K562 (cell line): ENCODE measurements around the gene ROR2. TPM values are rescaled to one million over a fixed set of nuclear protein-coding genes. Genes with fewer than 3 reads are reported as not detected.

Experiments
- DMBX1 ChIP-seq: fragments of 250-450 bp; sonication (Bioruptor Pico); IDR thresholded peaks from 2 replicates; pipeline ENCODE4 v1.8.0; 2022; ENCODE audit warnings: inconsistent platforms, mild to moderate bottlenecking, moderate library complexity, borderline replicate concordance
- E2F5 ChIP-seq: sonication (generic); formaldehyde crosslinking; IDR thresholded peaks from 2 replicates; pipeline ENCODE4 v1.8.0; 2022; ENCODE audit warnings: mild to moderate bottlenecking, missing genetic modification reagents
- ELF2 ChIP-seq: fragments of 250-450 bp; sonication (Bioruptor Pico); IDR thresholded peaks from 2 replicates; pipeline ENCODE4 v1.5.0; 2021; ENCODE audit warnings: mild to moderate bottlenecking
- FOXA3 ChIP-seq, 2 experiments: fragments of 450-650 bp in 1 of 2; sonication (generic) in 1 of 2; formaldehyde crosslinking; IDR thresholded peaks in 1 of 2; conservative IDR thresholded peaks in 1 of 2; 2 replicates each; pipeline versions ENCODE4 v1.4.0 to v1.8.0; 2020 to 2022; ENCODE audit warnings: mild to moderate bottlenecking in 2 of 2, missing genetic modification reagents in 1 of 2
- RCOR1 ChIP-seq, 2 experiments: IDR thresholded peaks; 2 replicates each; pipeline ENCODE4 v1.6.1; 2012; ENCODE audit warnings: low read depth in 2 of 2, low read length in 2 of 2, borderline replicate concordance in 1 of 2, improper control_type of control experiment in 1 of 2
- SAFB2 ChIP-seq: fragments of 200-400 bp; formaldehyde crosslinking; IDR thresholded peaks from 2 replicates; pipeline ENCODE4 v1.6.1; 2018; ENCODE audit warnings: borderline replicate concordance, low read length, low read depth, moderate library complexity; ENCODE audit not compliant: severe bottlenecking
- SFPQ ChIP-seq: fragments of 200-400 bp; formaldehyde crosslinking; IDR thresholded peaks from 2 replicates; pipeline ENCODE4 v1.6.1; 2017; ENCODE audit warnings: mild to moderate bottlenecking, low read depth, low read length, moderate library complexity
- SRF ChIP-seq, 2 experiments: fragments of 250-450, 450-650 bp in 1 of 2; sonication (Bioruptor Pico) in 1 of 2; sonication (generic) in 1 of 2; formaldehyde crosslinking; IDR thresholded peaks; 2 replicates each; pipeline versions ENCODE4 v1.5.0 to v1.5.1; 2020 to 2022; ENCODE audit warnings: mild to moderate bottlenecking in 1 of 2, missing genetic modification reagents in 1 of 2
- TOE1 ChIP-seq, 2 experiments: fragments of 450-650 bp in 1 of 2; sonication (generic) in 1 of 2; formaldehyde crosslinking in 1 of 2; IDR thresholded peaks; 2 replicates each; pipeline versions ENCODE4 v1.7.1 to v1.8.0; 2016 to 2022; ENCODE audit warnings: borderline replicate concordance in 2 of 2, mild to moderate bottlenecking in 2 of 2, antibody characterized with exemption in 1 of 2, inconsistent platforms in 1 of 2, low read depth in 1 of 2, missing genetic modification reagents in 1 of 2, moderate library complexity in 1 of 2
- ZBED1 ChIP-seq: IDR thresholded peaks from 2 replicates; pipeline ENCODE4 v1.6.1; 2014
- ZBTB11 ChIP-seq, 3 experiments: fragments of 200-800 bp in 1 of 3; fragments of 250-450 bp in 1 of 3; fragments of 450-650 bp in 1 of 3; sonication (Bioruptor Pico) in 1 of 3; sonication (Bioruptor generic) in 1 of 3; formaldehyde crosslinking in 1 of 3; IDR thresholded peaks; 2 replicates each; pipeline versions ENCODE4 v1.6.1 to v1.8.0; 2016 to 2022; ENCODE audit warnings: mild to moderate bottlenecking in 2 of 3, missing genetic modification characterization in 2 of 3, missing compliant biosample characterization in 1 of 3, moderate library complexity in 1 of 3
- ZNF133 ChIP-seq: fragments of 250-450 bp; sonication (Bioruptor Pico); IDR thresholded peaks from 2 replicates; pipeline ENCODE4 v1.4.0; 2020; ENCODE audit warnings: mild to moderate bottlenecking
- ZNF140 ChIP-seq: fragments of 250-450 bp; sonication (Bioruptor Pico); IDR thresholded peaks from 2 replicates; pipeline ENCODE4 v1.8.0; 2021; ENCODE audit warnings: moderate library complexity, mild to moderate bottlenecking, inconsistent platforms
- ZNF24 ChIP-seq: fragments of 450-650 bp; IDR thresholded peaks from 2 replicates; pipeline ENCODE4 v1.6.1; 2016
- ZNF311 ChIP-seq: fragments of 250-450 bp; sonication (Bioruptor Pico); IDR thresholded peaks from 2 replicates; pipeline ENCODE4 v1.4.0; 2020; ENCODE audit warnings: mild to moderate bottlenecking, moderate library complexity
- ZNF449 ChIP-seq: fragments of 250-450 bp; sonication (Bioruptor Pico); IDR thresholded peaks from 2 replicates; pipeline ENCODE4 v1.8.0; 2022; ENCODE audit warnings: moderate library complexity, mild to moderate bottlenecking, inconsistent platforms
- ZNF507 ChIP-seq: conservative IDR thresholded peaks from 2 replicates; pipeline ENCODE4 v1.6.1; 2017; ENCODE audit warnings: missing genetic modification characterization, missing compliant biosample characterization
- polyA plus RNA-seq, 8 experiments: library from polyadenylated mRNA; depleted of rRNA in 4 of 8; stranded (reverse) in 5 of 8; unstranded in 3 of 8; fragments of >200 nt; fragmentation: Nextera tagmentation in 2 of 8; fragmentation: Illumina TruSeq in 1 of 8; extraction: Ambion mirVana in 2 of 8; extraction: Trizol in 1 of 8; gene quantifications; 2 replicates each; pipeline versions ENCODE4 v1.2.1 to v1.2.3, GENCODE V29; 2011 to 2014; ENCODE audit warnings: inconsistent platforms in 1 of 8, missing spikeins in 1 of 8
- total RNA-seq, 7 experiments: library from RNA; depleted of rRNA in 6 of 7; stranded (reverse); fragments of >200 nt in 6 of 7; fragmentation: Illumina TruSeq in 2 of 7; extraction: Trizol in 2 of 7; gene quantifications; 2 replicates each; pipeline versions ENCODE4 v1.2.1 to v1.2.3, GENCODE V29; 2011 to 2021; ENCODE audit warnings: low replicate concordance in 1 of 7

ROR2 gene
- total and polyA plus RNA-seq, 9 of the 15 experiments (the other 6 are each of a cell fraction or from before 2014, with no cell fraction given) = 5.6 to 33.8 (median 15.3) TPM

GRCh38 chr9:91898451-91899218 is 51.4 kb downstream of the ROR2 start (continued):
- peak in 1 of 3 experiments; percentile 68; a peak in 2 of 6 replicates for TF ChIP-seq ZBTB11 (CRISPR knock-in tag; IDR thresholded peaks at IDR 0.05)
- TF ChIP-seq SFPQ = no peak
- 0 out of 4 replicates have a peak, but pooled peaks of 1 of the 2 experiments have one; percentile 6 for TF ChIP-seq FOXA3 (CRISPR knock-in tag; conservative IDR thresholded peaks at IDR 0.05 in 1 of 2, IDR thresholded peaks at IDR 0.05 in 1 of 2)
- TF ChIP-seq ELF2 = no peak
- TF ChIP-seq ZNF133 (CRISPR knock-in tag) = no peak
- TF ChIP-seq E2F5 (CRISPR knock-in tag) = peak; percentile 44; the same call in 1 of the 2 replicates
- TF ChIP-seq ZNF311 (CRISPR knock-in tag) = peak; percentile 86
- TF ChIP-seq ZNF24 = no peak
- TF ChIP-seq SRF (CRISPR knock-in tag; IDR thresholded peaks at IDR 0.05) = no peak
- no peak for TF ChIP-seq SAFB2
- 0 out of 2 replicates have a peak, but pooled peaks have one; percentile 15 for TF ChIP-seq TOE1 (IDR thresholded peaks at IDR 0.05; ENCODE audit: borderline replicate concordance)
- TF ChIP-seq TOE1 (CRISPR knock-in tag; IDR thresholded peaks at IDR 0.05; ENCODE audit: borderline replicate concordance, low read depth) = no peak
- TF ChIP-seq ZBED1 = no peak
- TF ChIP-seq ZNF140 (CRISPR knock-in tag) = no peak
- TF ChIP-seq ZNF449 (CRISPR knock-in tag) = peak; percentile 67; the same call in 1 of the 2 replicates
- peak in 1 of 2 experiments; percentile 20; a peak in 1 of 4 replicates for TF ChIP-seq RCOR1 (IDR thresholded peaks at IDR 0.05; ENCODE audit: borderline replicate concordance in 1 of 2, low read depth in 2 of 2, low read length in 2 of 2)
- TF ChIP-seq DMBX1 (CRISPR knock-in tag) = peak; percentile 85
- no peak for TF ChIP-seq ZNF507
